B cell (primary cell): Measurements from ENCODE around the gene DEXI.

Experiments used
- CTCF ChIP-seq: fragments of 200-600 bp; IDR thresholded peaks from one replicate; pipeline ENCODE4 v1.8.0; 2022; ENCODE audit warnings: antibody characterized with exemption, mild to moderate bottlenecking
- EZH2 ChIP-seq: IDR thresholded peaks from 2 replicates; pipeline ENCODE4 v1.6.1; 2012; ENCODE audit warnings: borderline replicate concordance, low read depth, mild to moderate bottlenecking, moderate library complexity, low read length; ENCODE audit not compliant: insufficient read depth, poor library complexity, severe bottlenecking

GRCh38 chr16:10949424-10949970 is 7.2 kb upstream of the DEXI start:
- TF ChIP-seq CTCF (peak; percentile 59), EZH2 (no peak)
